Nephron progenitor cell (in vitro differentiated cells): Measurements from ENCODE around the gene GPRASP2.

ENCODE experiments used
- DNase-seq: peaks from one replicate; pipeline ENCODE4 v3.0.0; 2021
- H3K27ac Mint-ChIP-seq: 2 replicates; pipeline ENCODE4 v1.8.0; 2021; ENCODE audit warnings: mild to moderate bottlenecking, moderate library complexity, mixed read lengths
- H3K27me3 Mint-ChIP-seq: 2 replicates; pipeline ENCODE4 v1.8.0; 2021; ENCODE audit warnings: mild to moderate bottlenecking, low read depth, mixed read lengths; ENCODE audit not compliant: poor library complexity
- H3K36me3 Mint-ChIP-seq: 2 replicates; pipeline ENCODE4 v1.8.0; 2021; ENCODE audit warnings: low read depth, mixed read lengths
- H3K4me1 Mint-ChIP-seq: 2 replicates; pipeline ENCODE4 v1.8.0; 2021; ENCODE audit warnings: mixed read lengths
- H3K4me3 Mint-ChIP-seq: 2 replicates; pipeline ENCODE4 v1.8.0; 2021; ENCODE audit warnings: mild to moderate bottlenecking, moderate library complexity, mixed read lengths
- H3K9me3 Mint-ChIP-seq: 2 replicates; pipeline ENCODE4 v1.8.0; 2021; ENCODE audit warnings: mild to moderate bottlenecking, moderate library complexity, mixed read lengths
- TF ChIP-seq, protein P1 (sequence below): fragments of 200-600 bp; sonication (generic); IDR thresholded peaks from 2 replicates; pipeline ENCODE4 v1.5.0; 2021; ENCODE audit warnings: antibody characterized with exemption

The GPRASP2 gene

DNA sequence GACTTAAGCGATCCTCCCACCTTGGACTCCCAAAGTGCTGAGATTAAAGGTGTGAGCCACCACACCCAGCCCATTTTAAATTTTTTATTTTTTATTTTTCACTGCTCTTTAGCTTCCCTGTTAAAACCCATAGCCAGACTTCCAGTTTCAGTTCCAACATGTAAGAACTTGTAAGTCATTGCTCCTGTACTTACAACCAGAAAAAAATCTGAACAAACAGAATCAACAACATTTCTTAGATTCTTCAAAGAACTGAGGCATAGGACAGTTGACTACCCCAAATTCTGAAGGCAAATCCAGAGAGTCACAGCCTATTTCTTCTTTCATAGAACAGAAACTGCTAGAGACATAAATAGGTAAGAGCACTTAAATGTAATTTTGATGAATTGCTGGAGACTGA, 16.4 kb downstream of the GPRASP2 start:
- Mint-ChIP-seq H3K27ac (no peak overlapping the region), H3K4me1 (no peaks in the 10 kb centered on the region), H3K36me3 (peaks cover 11% of the 10 kb centered on the region), H3K27me3 (no peaks in the 10 kb centered on the region), H3K4me3 (no peak overlapping the region), H3K9me3 (peaks cover 30% of the 10 kb centered on the region)
- DNase-seq = no peak
- TF ChIP-seq, protein P1, sequence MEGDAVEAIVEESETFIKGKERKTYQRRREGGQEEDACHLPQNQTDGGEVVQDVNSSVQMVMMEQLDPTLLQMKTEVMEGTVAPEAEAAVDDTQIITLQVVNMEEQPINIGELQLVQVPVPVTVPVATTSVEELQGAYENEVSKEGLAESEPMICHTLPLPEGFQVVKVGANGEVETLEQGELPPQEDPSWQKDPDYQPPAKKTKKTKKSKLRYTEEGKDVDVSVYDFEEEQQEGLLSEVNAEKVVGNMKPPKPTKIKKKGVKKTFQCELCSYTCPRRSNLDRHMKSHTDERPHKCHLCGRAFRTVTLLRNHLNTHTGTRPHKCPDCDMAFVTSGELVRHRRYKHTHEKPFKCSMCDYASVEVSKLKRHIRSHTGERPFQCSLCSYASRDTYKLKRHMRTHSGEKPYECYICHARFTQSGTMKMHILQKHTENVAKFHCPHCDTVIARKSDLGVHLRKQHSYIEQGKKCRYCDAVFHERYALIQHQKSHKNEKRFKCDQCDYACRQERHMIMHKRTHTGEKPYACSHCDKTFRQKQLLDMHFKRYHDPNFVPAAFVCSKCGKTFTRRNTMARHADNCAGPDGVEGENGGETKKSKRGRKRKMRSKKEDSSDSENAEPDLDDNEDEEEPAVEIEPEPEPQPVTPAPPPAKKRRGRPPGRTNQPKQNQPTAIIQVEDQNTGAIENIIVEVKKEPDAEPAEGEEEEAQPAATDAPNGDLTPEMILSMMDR = no peak

DNA sequence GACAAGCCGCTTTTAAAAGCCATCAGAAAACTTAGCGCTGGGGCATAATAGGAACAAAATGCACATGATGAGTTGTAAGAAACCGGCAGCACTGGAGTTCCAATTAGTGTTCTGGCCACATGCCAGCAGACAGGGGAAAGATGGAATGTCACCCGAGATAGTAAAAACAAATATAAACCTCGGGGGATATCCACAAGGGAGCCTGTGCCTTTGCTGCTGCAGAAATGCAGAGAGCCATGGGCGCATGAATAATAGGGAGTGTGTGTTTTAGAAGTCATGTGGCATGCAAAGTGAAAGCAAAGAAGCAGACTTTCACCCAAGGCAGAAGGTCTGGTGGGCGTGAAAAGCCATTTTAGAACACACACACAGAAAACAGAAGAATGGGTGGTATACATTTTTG, 27.4 kb downstream of the GPRASP2 start:
- H3K4me1 Mint-ChIP-seq = peaks cover 8% of the 10 kb centered on the region
- TF ChIP-seq, protein P1 = no peak
- H3K9me3 Mint-ChIP-seq = peaks cover 37% of the 10 kb centered on the region
- peaks cover 24% of the 10 kb centered on the region for H3K36me3 Mint-ChIP-seq
- H3K27ac Mint-ChIP-seq = no peak overlapping the region
- no peak overlapping the region for H3K4me3 Mint-ChIP-seq
- no peak for DNase-seq
- H3K27me3 Mint-ChIP-seq = no peaks in the 10 kb centered on the region

DNA sequence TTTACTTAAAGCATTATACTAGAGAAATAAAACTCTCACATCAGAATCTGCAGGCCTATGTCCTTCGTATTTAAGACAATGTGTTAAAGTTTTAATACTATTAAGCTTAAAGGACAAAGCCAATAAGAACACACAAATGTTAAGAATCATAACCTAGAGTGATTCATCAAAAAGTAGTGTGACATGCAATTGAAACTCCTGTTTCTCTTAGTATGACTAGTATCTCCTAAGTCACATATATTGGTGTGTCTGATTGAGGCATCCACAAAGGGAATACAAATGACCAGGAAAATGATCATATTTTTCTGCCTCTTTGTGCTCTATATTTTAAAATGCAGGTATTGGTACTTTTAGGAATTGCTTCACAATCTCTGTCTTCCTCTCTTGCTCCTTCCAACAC, 32.1 kb downstream of the GPRASP2 start:
- H3K9me3 Mint-ChIP-seq = peaks cover 36% of the 10 kb centered on the region
- peaks cover 20% of the 10 kb centered on the region for H3K36me3 Mint-ChIP-seq
- no peak for DNase-seq
- peaks cover 8% of the 10 kb centered on the region for H3K4me1 Mint-ChIP-seq
- H3K4me3 Mint-ChIP-seq = no peak overlapping the region
- TF ChIP-seq, protein P1 = no peak
- H3K27me3 Mint-ChIP-seq = no peaks in the 10 kb centered on the region
- no peak overlapping the region for H3K27ac Mint-ChIP-seq

DNA sequence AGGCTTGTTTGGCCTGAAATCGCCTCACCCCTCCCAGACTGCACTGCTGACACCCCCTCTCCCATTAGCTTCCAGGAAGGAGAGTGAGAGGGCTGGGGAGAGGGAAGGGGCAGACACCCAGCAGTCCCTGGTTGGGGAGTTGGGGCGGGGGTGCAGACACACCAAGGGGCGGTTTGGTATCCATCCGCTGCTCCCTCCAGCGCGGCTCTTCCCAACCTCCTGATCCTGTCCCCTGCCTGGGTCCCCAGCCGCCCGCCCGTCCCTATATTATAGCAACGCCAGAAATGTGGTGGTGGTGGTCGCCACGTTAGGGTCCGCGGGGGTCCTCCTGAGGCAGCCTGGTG, 33.2 kb downstream of the GPRASP2 start:
- H3K4me3 Mint-ChIP-seq = no peak overlapping the region
- peaks cover 11% of the 10 kb centered on the region for H3K36me3 Mint-ChIP-seq
- TF ChIP-seq, protein P1 = no peak
- H3K27me3 Mint-ChIP-seq = no peaks in the 10 kb centered on the region
- no peaks in the 10 kb centered on the region for H3K4me1 Mint-ChIP-seq
- peaks cover 25% of the 10 kb centered on the region for H3K9me3 Mint-ChIP-seq
- no peak for DNase-seq
- H3K27ac Mint-ChIP-seq = no peak overlapping the region

DNA sequence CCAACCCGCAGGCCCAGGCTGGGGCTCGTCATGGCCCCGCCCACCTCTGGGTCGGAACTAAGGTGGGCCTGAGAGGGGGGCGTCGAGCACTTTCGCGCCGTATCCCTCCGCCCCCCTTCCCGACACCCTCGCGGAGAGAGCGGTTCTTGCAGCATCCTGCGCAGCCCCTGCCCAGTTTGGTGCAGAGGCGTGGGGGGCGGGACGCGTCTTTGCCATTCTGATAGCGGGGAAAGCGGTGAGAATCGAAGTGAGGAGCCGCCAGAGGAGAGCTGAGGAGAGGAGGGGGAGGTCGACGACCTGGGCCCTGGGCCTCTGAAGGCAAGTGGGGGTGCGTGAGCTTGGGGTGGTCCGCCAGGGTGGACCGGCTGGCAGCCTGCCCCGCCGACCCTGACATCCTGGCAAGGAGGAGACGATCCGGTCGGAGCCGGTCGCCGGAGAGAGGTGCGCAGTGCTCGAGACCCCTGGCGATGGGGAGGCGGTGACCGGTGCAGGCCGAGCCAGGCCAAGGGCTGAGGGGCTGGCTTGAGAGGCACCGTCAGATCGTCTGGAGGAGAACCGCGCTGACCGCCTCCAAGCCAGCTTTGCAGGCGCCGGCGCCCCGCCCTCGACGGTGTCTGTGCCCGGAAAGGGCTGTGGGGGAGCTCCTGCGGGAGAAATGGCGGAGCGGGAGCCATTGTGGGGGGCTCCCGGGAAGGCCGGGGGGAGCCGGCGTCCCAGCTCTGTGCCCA, 33.8 kb downstream of the GPRASP2 start:
- TF ChIP-seq, protein P1 = no peak
- H3K9me3 Mint-ChIP-seq = peaks cover 25% of the 10 kb centered on the region
- no peaks in the 10 kb centered on the region for H3K27me3 Mint-ChIP-seq
- DNase-seq = peak; percentile 5
- H3K4me3 Mint-ChIP-seq = peak overlapping the region; percentile 71
- H3K4me1 Mint-ChIP-seq = no peaks in the 10 kb centered on the region
- peaks cover 11% of the 10 kb centered on the region for H3K36me3 Mint-ChIP-seq
- H3K27ac Mint-ChIP-seq = no peak overlapping the region

DNA sequence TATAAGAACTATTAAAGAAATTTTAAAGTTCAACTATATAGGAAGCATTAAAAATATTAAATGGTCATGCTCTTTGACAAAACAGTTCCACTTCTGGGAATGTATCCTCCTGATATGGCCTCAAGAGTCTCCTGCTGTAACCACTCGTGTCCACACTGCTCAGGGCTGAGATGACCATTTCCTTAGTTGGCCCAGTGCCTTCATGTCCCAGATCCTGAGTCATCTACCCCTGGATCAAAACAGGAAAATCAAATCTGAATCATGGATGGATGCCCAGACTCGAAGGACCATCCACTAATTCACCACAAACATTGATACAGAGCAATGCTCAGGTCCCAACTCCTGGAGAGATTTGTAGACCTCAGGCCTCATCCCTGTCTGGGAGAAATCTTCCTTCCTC, 53.0 kb downstream of the GPRASP2 start:
- H3K36me3 Mint-ChIP-seq = no peaks in the 10 kb centered on the region
- H3K27ac Mint-ChIP-seq = no peak overlapping the region
- peaks cover 10% of the 10 kb centered on the region for H3K4me1 Mint-ChIP-seq
- no peak overlapping the region for H3K4me3 Mint-ChIP-seq
- H3K27me3 Mint-ChIP-seq = no peaks in the 10 kb centered on the region
- TF ChIP-seq, protein P1 = no peak
- no peak for DNase-seq
- H3K9me3 Mint-ChIP-seq = peaks cover 17% of the 10 kb centered on the region
